NCI-H2227 treated with DMSO at 0.1 percent for 48 hours (cell line): Measurements from ENCODE around the gene ATP6V1G1.
"Not testable (repeated sequence)": the region's sequence is repeated elsewhere in the genome, so short reads cannot be mapped to it uniquely, and the experiment has no call there.

Source experiments
- DNase-seq: peaks from one replicate; lab custom pipeline; 2025; lab: John Stamatoyannopoulos, UW

Gene ATP6V1G1

GRCh38 chr9:114587345-114588202 lies at the start of gene ATP6V1G1:
ATP6V1G1 (plus strand) TSS chr9:114587769; CDS start chr9:114587839, 70 bp downstream.
- DNase-seq: peak; percentile 95

GRCh38 chr9:114538241-114538640 lies 49.3 kb upstream of the ATP6V1G1 start:
- no peak for DNase-seq

- no peak for DNase-seq
Observed at GRCh38 chr9:114539701-114540380, 47.7 kb upstream of the ATP6V1G1 start.

- no peak for DNase-seq
Observed at GRCh38 chr9:114545055-114545454, 42.5 kb upstream of the ATP6V1G1 start.

GRCh38 chr9:114546851-114547250 lies 40.7 kb upstream of the ATP6V1G1 start:
- DNase-seq: no peak

- DNase-seq: no peak
Observed at GRCh38 chr9:114549697-114550330, 37.8 kb upstream of the ATP6V1G1 start.

- DNase-seq: peak; percentile 50
Observed at GRCh38 chr9:114551750-114552685, 35.6 kb upstream of the ATP6V1G1 start.

GRCh38 chr9:114552706-114553105 lies 34.9 kb upstream of the ATP6V1G1 start:
- no peak for DNase-seq

GRCh38 chr9:114553202-114553601 lies 34.4 kb upstream of the ATP6V1G1 start:
- no peak for DNase-seq

GRCh38 chr9:114555696-114556095 lies 31.9 kb upstream of the ATP6V1G1 start:
- DNase-seq: no peak

GRCh38 chr9:114558027-114558675 lies 29.4 kb upstream of the ATP6V1G1 start:
- no peak for DNase-seq

GRCh38 chr9:114559830-114560513 lies 27.6 kb upstream of the ATP6V1G1 start:
- DNase-seq: no peak

- no peak for DNase-seq
Observed at GRCh38 chr9:114560956-114561355, 26.6 kb upstream of the ATP6V1G1 start.

- no peak for DNase-seq
Observed at GRCh38 chr9:114561771-114562170, 25.8 kb upstream of the ATP6V1G1 start.

GRCh38 chr9:114565204-114565603 lies 22.4 kb upstream of the ATP6V1G1 start:
- DNase-seq: no peak

GRCh38 chr9:114570742-114571141 lies 16.8 kb upstream of the ATP6V1G1 start:
- no peak for DNase-seq

- no peak for DNase-seq
Observed at GRCh38 chr9:114571391-114571790, 16.2 kb upstream of the ATP6V1G1 start.

GRCh38 chr9:114572199-114572598 lies 15.4 kb upstream of the ATP6V1G1 start:
- no peak for DNase-seq

- DNase-seq: no peak
Observed at GRCh38 chr9:114574438-114574837, 13.1 kb upstream of the ATP6V1G1 start.

- DNase-seq: not testable (repeated sequence)
Observed at GRCh38 chr9:114576779-114577178, 10.8 kb upstream of the ATP6V1G1 start.
